CD4-positive, alpha-beta T cell (primary cell): Measurements from ENCODE around the gene LBH. TPM values are rescaled to one million over a fixed set of nuclear protein-coding genes. Genes with fewer than 3 reads are reported as not detected.

Experiments used
- ATAC-seq: fragments of 200-7000 bp; cut with Tn5 transposase; one replicate; pipeline ENCODE4 v1.10.0; 2022; ENCODE audit warnings: mild to moderate bottlenecking; ENCODE audit not compliant: poor library complexity
- CTCF ChIA-PET: fragments of 350-600 bp; sonication (Branson Sonifier 250); formaldehyde crosslinking; loops from one replicate; lab custom pipeline; 2021; ENCODE audit warnings: antibody characterized with exemption, inconsistent platforms; lab: Charles Lee
- POLR2A ChIA-PET: fragments of 350-600 bp; sonication (Branson Sonifier 250); formaldehyde crosslinking; loops from one replicate; lab custom pipeline; 2021; ENCODE audit warnings: antibody characterized with exemption, inconsistent platforms; lab: Charles Lee
- DNase-seq, 14 experiments: peaks; one replicate each; pipeline ENCODE4 v3.0.0-alpha.2; 2013 to 2020; ENCODE audit warnings: mixed read lengths in 2 of 14
- H3K27ac ChIP-seq, 2 donors: one replicate each; pipeline versions ENCODE4 v1.5.1 to v1.7.0; 2013; ENCODE audit warnings: low read length in 2 of 2, low read depth in 1 of 2, mild to moderate bottlenecking in 1 of 2
- H3K27me3 ChIP-seq, 2 experiments: 1 replicate in 1 of 2; 2 replicates in 1 of 2; pipeline versions ENCODE4 v1.6.1 to v1.7.0; 2013; ENCODE audit warnings: low read length in 2 of 2, control low read depth in 1 of 2, mild to moderate bottlenecking in 1 of 2, moderate library complexity in 1 of 2; ENCODE audit not compliant: insufficient read depth in 2 of 2, control insufficient read depth in 1 of 2
- H3K36me3 ChIP-seq: one replicate; pipeline ENCODE4 v1.6.1; 2013; ENCODE audit warnings: low read length, control low read depth; ENCODE audit not compliant: insufficient read depth
- H3K4me1 ChIP-seq: one replicate; pipeline ENCODE4 v1.6.1; 2013; ENCODE audit warnings: low read length, control low read depth; ENCODE audit not compliant: insufficient read depth
- H3K4me3 ChIP-seq: one replicate; pipeline ENCODE4 v1.5.1; 2013; ENCODE audit warnings: mild to moderate bottlenecking, low read length, moderate library complexity
- H3K9me3 ChIP-seq, 2 experiments: 1 replicate in 1 of 2; 2 replicates in 1 of 2; pipeline versions ENCODE4 v1.6.1 to v1.7.0; 2013; ENCODE audit warnings: low read length in 2 of 2, mild to moderate bottlenecking in 2 of 2, control low read depth in 1 of 2, moderate library complexity in 1 of 2; ENCODE audit not compliant: control insufficient read depth in 1 of 2, insufficient read depth in 1 of 2
- H3K27ac Mint-ChIP-seq: one replicate; pipeline ENCODE4 v1.8.0; 2020; ENCODE audit warnings: mixed read lengths
- H3K27me3 Mint-ChIP-seq: one replicate; pipeline ENCODE4 v1.8.0; 2021; ENCODE audit warnings: mixed read lengths
- H3K36me3 Mint-ChIP-seq: one replicate; pipeline ENCODE4 v1.8.0; 2021; ENCODE audit warnings: low read depth, mixed read lengths
- H3K4me1 Mint-ChIP-seq: one replicate; pipeline ENCODE4 v1.8.0; 2021; ENCODE audit warnings: low read depth, mixed read lengths
- H3K4me3 Mint-ChIP-seq: one replicate; pipeline ENCODE4 v1.8.0; 2020; ENCODE audit warnings: mild to moderate bottlenecking, mixed read lengths
- H3K9me3 Mint-ChIP-seq: one replicate; pipeline ENCODE4 v1.8.0; 2020; ENCODE audit warnings: mixed read lengths
- intact Hi-C, 2 experiments: fragments of 100-400 bp; cut with DNase I in 1 of 2; cut with micrococcal nuclease in 1 of 2; formaldehyde crosslinking; loops; one replicate each; pipeline versions ENCODE4 v1.15.1 to v1.9.0; 2023 to 2025; cut with DNase I, micrococcal nuclease
- total RNA-seq, 174 experiments: library from RNA in 2 of 174; stranded (reverse) in 2 of 174; gene quantifications; one replicate each; pipeline ENCODE4 v1.2.3 and lab custom pipeline; 2021 to 2026
- TF ChIP-seq, protein P1 (sequence below): fragments of 200-600 bp; IDR thresholded peaks from one replicate; pipeline ENCODE4 v1.8.0; 2022; ENCODE audit warnings: antibody characterized with exemption, mild to moderate bottlenecking

LBH gene
- total RNA-seq, 2 experiments from 2014 or later: 131 to 135 TPM

DNA sequence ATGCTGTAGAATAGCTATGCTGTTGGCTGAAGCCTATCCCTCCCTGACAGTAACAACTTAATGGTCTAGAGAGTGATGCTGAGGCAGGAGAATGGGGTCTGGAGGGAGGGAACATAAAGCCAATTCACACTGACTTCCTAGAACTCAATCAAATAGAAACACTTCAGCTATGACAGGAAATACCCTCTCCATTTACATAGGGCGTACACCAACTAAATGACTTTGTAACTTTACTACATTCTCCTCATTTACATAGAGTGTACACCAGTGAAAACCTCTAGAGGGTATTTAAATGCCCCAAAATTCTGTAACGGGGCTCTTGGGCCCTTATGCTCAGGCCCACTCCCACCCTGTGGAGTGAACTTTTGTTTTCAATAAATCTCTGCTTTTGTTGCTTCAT lies 43.0 kb upstream of the LBH start:
- no peak for DNase-seq
- ChIA-PET POLR2A (no interaction called here), CTCF (no interaction called here)
- Histone ChIP-seq H3K27ac (no peak overlapping the region), H3K4me3 (no peak overlapping the region), H3K36me3 (no peaks in the 10 kb centered on the region), H3K9me3 (no peaks in the 10 kb centered on the region), H3K27me3 (no peaks in the 10 kb centered on the region), H3K4me1 (no peaks in the 10 kb centered on the region)
- no peak overlapping the region for H3K4me3 Mint-ChIP-seq
- H3K9me3 Mint-ChIP-seq: no peaks in the 10 kb centered on the region
- H3K36me3 Mint-ChIP-seq: no peaks in the 10 kb centered on the region
- H3K27me3 Mint-ChIP-seq: no peaks in the 10 kb centered on the region
- intact Hi-C loops: loop anchor here in 1 of 2 experiments (5.0 kb wide), 1 partner anchor 504 kb away; no protein-coding TSS in a partner anchor
- TF ChIP-seq, protein P1, sequence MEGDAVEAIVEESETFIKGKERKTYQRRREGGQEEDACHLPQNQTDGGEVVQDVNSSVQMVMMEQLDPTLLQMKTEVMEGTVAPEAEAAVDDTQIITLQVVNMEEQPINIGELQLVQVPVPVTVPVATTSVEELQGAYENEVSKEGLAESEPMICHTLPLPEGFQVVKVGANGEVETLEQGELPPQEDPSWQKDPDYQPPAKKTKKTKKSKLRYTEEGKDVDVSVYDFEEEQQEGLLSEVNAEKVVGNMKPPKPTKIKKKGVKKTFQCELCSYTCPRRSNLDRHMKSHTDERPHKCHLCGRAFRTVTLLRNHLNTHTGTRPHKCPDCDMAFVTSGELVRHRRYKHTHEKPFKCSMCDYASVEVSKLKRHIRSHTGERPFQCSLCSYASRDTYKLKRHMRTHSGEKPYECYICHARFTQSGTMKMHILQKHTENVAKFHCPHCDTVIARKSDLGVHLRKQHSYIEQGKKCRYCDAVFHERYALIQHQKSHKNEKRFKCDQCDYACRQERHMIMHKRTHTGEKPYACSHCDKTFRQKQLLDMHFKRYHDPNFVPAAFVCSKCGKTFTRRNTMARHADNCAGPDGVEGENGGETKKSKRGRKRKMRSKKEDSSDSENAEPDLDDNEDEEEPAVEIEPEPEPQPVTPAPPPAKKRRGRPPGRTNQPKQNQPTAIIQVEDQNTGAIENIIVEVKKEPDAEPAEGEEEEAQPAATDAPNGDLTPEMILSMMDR: no peak
- ATAC-seq: no peak
- H3K27ac Mint-ChIP-seq: no peak overlapping the region
- H3K4me1 Mint-ChIP-seq: no peaks in the 10 kb centered on the region

DNA sequence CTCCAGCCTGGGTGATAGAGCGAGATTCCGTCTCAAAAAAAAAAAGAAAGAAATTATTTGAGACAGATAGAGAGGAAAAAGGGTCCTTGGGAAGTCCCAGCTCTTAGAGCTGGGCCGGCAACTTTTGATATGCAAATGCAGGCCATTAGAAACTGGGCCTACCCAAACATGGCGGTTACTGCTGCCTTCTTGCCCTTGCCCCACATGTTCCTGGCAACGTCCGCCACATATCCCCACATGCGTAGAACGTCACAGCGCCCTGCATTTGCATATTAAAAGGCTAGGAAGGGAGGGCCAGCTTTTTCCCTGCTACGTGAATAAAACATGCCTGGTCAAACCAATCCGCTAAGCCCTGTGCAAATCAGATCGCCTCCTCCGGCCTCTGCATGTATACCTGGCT lies 40.7 kb upstream of the LBH start:
- no peak overlapping the region for H3K27ac Mint-ChIP-seq
- H3K27me3 Mint-ChIP-seq: no peaks in the 10 kb centered on the region
- POLR2A ChIA-PET: no interaction called here

DNA sequence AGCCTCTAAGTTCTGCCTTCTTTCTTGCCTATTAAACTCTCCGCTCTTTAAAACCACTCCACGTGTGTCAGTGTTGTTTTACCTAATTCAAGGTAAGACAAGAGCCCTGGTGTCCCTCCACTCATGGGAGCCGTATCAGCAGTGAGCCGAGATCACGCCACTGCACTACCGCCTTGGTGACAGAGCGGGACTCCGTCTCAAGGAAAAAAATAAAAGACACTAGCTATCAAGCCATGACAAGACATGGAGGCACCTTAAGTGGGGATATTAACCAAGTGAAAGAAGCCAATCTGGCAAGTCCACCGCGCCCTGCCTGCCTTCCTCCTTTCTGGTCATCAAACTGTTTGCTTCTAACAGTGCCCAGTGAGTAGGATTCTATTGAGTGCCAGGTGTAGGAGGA lies 40.2 kb upstream of the LBH start:
- H3K4me1 Mint-ChIP-seq: no peaks in the 10 kb centered on the region
- no peaks in the 10 kb centered on the region for H3K4me1 ChIP-seq
- no peak overlapping the region for H3K27ac ChIP-seq
- TF ChIP-seq, protein P1: no peak
- H3K27me3 ChIP-seq: no peaks in the 10 kb centered on the region
- H3K36me3 ChIP-seq: no peaks in the 10 kb centered on the region
- no peaks in the 10 kb centered on the region for H3K9me3 Mint-ChIP-seq
- ChIA-PET POLR2A (no interaction called here), CTCF (no interaction called here)
- H3K9me3 ChIP-seq: no peaks in the 10 kb centered on the region
- H3K27ac Mint-ChIP-seq: no peak overlapping the region
- intact Hi-C loops: no loop called here
- ATAC-seq (no peak), DNase-seq (no peak)
- H3K27me3 Mint-ChIP-seq: no peaks in the 10 kb centered on the region
- H3K4me3 ChIP-seq: no peak overlapping the region
- no peak overlapping the region for H3K4me3 Mint-ChIP-seq
- H3K36me3 Mint-ChIP-seq: no peaks in the 10 kb centered on the region

More for the DNA sequence above, 40.7 kb upstream of the LBH start:
- CTCF ChIA-PET: no interaction called here
- Mint-ChIP-seq H3K36me3 (no peaks in the 10 kb centered on the region), H3K9me3 (no peaks in the 10 kb centered on the region), H3K4me3 (no peak overlapping the region), H3K4me1 (no peaks in the 10 kb centered on the region)
- H3K9me3 ChIP-seq: no peaks in the 10 kb centered on the region
- H3K27me3 ChIP-seq: no peaks in the 10 kb centered on the region
- no peak overlapping the region for H3K27ac ChIP-seq
- no peak overlapping the region for H3K4me3 ChIP-seq
- DNase-seq: no peak
- H3K4me1 ChIP-seq: no peaks in the 10 kb centered on the region
- intact Hi-C loops: no loop called here
- H3K36me3 ChIP-seq: no peaks in the 10 kb centered on the region
- TF ChIP-seq, protein P1: no peak
- ATAC-seq: no peak
